ENCODE data around the gene C13orf46.

DNA sequence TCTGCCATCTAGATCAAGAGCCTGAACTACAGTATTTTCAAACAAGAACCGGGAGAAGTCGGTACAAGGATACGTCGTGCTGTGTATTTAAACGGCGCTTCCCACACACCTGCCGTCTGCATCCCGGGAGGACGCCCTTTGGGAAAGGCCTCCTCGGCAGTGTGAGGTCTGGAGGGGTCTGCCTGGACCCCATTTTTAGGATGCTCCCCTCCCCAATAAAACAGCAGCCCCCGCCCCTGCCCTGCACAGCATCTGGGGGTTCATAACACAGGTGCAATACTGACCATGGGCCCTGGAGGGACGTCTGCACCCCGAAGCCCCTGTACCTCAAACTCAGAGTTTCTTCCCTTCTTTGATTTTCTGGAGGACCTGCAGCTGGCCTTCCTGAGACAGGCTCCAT, 4.1 kb upstream of the C13orf46 start:
- TF ChIP-seq POLR2A (IDR thresholded peaks at IDR 0.05): no peak
- TF ChIP-seq, protein P1, sequence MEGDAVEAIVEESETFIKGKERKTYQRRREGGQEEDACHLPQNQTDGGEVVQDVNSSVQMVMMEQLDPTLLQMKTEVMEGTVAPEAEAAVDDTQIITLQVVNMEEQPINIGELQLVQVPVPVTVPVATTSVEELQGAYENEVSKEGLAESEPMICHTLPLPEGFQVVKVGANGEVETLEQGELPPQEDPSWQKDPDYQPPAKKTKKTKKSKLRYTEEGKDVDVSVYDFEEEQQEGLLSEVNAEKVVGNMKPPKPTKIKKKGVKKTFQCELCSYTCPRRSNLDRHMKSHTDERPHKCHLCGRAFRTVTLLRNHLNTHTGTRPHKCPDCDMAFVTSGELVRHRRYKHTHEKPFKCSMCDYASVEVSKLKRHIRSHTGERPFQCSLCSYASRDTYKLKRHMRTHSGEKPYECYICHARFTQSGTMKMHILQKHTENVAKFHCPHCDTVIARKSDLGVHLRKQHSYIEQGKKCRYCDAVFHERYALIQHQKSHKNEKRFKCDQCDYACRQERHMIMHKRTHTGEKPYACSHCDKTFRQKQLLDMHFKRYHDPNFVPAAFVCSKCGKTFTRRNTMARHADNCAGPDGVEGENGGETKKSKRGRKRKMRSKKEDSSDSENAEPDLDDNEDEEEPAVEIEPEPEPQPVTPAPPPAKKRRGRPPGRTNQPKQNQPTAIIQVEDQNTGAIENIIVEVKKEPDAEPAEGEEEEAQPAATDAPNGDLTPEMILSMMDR (IDR thresholded peaks at IDR 0.05): no peak
